SKM-1 (cell line): Measurements from ENCODE around the gene VEGFA.
A peak's percentile ranks its signal among the peaks of the same experiment; 100 is the strongest.

Source experiments
- DNase-seq: peaks from one replicate; lab custom pipeline; 2025; ENCODE audit not compliant: unreplicated experiment; lab: John Stamatoyannopoulos, UW

VEGFA gene

GRCh38 chr6:43769526-43770371 is at the start of gene VEGFA:
Gene VEGFA (plus strand): TSS chr6:43770211.
- DNase-seq, result peak; percentile 72

GRCh38 chr6:43720999-43721398 is 49.0 kb upstream of the VEGFA start:
- no peak for DNase-seq

- DNase-seq, result no peak
Observed at GRCh38 chr6:43722920-43723545, 47.0 kb upstream of the VEGFA start.

- peak; percentile 79 for DNase-seq
Observed at GRCh38 chr6:43723737-43724295, 46.2 kb upstream of the VEGFA start.

DNA sequence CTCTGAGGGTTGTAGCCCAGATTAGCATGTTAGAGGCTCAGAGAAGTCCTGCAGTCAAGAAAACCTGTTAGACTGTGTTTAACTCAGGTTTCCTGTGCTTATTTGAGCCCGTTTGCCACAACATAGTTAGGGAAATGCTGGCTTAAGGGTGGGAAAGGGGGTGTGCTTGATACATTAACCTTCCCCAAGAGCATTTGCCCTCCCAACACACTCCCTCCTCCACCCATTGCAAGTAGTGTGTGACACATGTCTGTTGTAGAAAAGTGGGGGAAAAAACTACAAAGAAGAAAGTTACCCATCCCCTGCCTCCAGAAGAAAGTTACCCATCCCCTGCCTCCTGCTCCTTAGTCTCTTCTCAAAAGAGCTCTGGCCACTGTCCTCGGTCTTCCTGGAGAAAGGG is 45.7 kb upstream of the VEGFA start:
- DNase-seq, result no peak

DNA sequence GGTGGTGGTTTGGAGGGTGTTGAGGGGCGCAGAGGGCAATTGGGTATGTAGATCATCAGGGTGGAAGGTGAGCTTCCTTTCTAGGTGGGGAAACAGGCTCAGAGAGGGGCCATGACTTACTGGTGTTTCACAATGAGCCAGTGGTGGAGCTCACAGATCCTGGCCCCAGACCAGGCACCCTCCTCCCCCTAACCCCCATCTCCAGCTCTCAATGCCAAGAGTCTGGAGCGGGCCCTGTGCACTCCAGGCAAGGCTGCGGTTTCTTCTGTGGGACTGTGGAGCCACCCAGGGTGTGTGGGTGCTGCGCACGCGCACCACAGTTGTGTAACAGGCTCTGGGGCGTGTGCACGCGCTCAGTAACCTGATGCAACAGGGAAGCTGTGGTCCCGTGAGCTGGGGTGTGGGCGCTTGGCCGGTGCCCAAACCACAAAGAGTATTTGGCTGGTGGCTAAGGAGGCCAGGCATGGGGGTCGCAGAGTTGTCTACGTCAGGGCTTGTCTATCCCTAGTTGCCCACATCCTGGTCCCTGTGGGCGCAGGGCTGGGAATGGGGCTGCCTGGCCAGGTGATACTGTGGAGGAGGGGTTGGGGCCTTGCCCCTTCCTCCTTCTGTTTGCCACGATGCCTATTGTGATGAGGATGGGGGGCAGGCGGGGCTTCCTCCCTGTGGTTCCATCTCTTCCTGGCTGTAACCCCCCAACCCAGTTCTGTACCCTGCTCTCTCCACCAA is 44.9 kb upstream of the VEGFA start:
- peak; percentile 95 for DNase-seq

GRCh38 chr6:43725643-43726580 is 44.1 kb upstream of the VEGFA start:
- no peak for DNase-seq

DNA sequence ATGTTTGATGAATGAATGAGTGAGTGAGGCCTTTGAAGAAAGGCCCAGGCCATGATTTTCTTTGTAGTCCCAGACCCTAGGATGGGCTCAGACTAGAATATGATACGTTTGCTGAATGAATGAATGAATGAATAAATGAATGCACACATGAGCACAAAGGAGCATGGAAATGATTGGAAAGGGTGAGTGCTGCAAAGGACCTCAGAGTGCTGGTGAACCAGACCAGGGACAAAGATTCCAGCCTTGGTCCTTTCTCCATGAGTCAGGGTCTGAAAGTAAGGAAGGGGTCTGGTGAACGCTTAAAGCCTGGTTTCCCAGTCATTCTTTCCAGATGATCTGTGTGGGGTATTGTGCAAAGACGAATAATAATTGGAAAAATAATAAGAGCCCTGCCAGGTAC is 42.4 kb upstream of the VEGFA start:
- no peak for DNase-seq

DNA sequence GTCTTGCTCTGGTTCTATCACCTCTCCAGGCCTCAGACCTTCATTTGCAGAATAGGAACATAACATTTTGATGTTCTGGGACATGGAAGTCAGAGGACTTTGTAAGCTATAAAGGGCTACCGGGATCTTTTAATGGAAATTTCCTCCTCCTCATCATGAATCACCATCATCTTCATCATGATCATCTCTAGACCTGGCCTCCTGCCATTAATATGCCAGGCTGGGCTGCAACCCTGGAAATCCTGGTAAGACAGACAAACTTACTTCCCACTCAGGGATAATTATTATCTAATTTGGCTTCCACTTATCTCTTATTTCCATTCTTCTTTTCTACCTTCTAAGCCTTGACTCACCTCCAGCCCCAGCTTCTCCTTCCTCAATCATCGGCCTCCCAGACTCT is 41.4 kb upstream of the VEGFA start:
- no peak for DNase-seq

GRCh38 chr6:43729537-43729936 is 40.5 kb upstream of the VEGFA start:
- no peak for DNase-seq

- DNase-seq, result no peak
Observed at GRCh38 chr6:43730634-43731033, 39.4 kb upstream of the VEGFA start.

DNA sequence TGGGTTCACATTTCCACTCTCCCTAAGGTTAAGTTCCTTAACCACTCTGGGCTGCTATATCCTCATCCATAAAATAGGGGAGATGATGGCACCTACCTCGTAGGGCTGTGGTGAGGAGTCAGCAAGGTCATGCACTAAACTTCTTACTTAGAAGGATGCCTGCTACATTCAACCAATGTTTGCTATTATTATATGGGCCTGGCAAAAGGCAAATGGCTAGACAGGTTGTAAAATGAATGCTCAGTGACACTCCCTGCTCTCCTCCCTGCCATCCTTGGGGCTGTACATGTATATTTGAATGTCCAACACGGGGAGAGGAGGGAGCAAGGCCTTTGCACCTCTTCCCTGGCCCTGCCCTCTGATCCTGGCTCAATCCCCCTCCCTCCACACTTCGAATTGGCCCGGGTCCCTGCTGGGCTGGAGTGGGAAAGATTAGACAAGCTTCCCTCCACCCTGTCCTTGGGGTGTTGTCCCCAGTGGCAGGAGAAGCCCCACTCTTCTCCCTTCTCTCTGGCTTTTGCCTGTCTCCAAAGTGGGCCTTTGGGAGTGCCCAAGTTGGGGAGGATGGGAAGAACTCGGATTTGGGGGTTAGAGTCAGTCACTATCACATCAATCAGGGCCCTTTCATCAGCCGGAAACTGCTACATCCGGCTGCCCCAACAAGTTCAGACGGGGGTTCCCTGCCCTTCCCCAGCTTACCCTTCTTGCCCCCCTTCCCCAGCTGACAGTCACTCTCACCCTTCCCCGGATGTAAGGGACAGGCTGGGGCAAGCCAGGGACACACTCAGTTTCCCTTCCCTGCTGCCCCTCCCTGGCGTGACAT is 36.3 kb upstream of the VEGFA start:
- DNase-seq, result no peak

DNA sequence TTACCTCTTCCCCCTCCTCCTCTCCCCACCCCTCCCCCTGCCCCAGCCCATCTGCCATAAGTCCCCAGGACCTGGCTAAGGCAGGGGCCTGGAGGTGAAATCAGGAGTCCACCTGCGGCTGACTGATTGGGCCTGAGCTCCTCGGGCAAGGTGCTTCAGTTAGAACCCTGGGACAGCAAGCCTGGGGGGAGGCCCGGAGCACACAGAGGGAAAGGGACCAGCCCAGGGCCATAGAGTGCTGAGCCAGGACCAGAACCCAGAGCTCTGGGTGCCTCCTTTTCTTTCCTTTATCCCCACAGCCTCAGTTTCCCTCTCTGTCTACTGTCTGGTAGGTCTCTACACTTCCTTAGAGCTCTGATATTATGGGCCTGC is 35.7 kb upstream of the VEGFA start:
- DNase-seq, result no peak

DNA sequence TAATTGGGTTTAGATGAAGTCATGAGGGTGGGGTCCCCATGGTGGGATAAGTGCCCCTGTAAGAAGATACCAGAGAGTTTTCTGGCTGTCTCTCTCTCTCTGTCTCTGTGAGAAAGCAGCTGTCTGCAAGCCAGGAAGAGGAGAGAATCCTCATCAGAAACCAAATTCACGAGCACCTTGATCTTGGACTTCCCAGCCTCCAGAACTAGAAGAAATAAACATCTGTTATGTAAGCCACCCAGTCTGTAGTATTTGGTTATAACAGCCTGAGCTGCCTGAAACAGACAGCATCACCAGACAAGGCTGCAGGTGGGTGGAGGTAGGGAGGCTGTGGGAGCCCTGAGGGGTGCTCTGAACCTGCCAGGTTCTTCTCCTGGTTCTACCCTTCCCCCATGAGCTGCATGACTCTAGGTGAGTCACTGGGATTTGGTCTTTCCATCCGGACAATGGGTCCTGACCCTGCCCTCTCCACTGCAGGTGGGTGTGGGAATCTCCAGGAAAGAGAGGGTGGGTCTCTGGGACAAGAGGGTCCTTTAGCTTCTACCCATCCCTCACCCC is 34.3 kb upstream of the VEGFA start:
- DNase-seq, result no peak

- DNase-seq, result no peak
Observed at GRCh38 chr6:43736211-43736786, 33.7 kb upstream of the VEGFA start.

- DNase-seq, result no peak
Observed at GRCh38 chr6:43736844-43737243, 33.2 kb upstream of the VEGFA start.

- DNase-seq, result no peak
Observed at GRCh38 chr6:43737272-43738081, 32.5 kb upstream of the VEGFA start.

- no peak for DNase-seq
Observed at GRCh38 chr6:43738267-43738676, 31.7 kb upstream of the VEGFA start.
